Pons (tissue), 1 donor: ENCODE data around the gene MDFIC.
"Not testable (repeated sequence)": the region's sequence is repeated elsewhere in the genome, so short reads cannot be mapped to it uniquely, and the experiment has no call there.

Experiments
- DNase-seq: peaks from one replicate; pipeline ENCODE4 v3.0.0-alpha.2; 2016; ENCODE audit warnings: low spot score

MDFIC gene, protein sequence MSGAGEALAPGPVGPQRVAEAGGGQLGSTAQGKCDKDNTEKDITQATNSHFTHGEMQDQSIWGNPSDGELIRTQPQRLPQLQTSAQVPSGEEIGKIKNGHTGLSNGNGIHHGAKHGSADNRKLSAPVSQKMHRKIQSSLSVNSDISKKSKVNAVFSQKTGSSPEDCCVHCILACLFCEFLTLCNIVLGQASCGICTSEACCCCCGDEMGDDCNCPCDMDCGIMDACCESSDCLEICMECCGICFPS

DNA sequence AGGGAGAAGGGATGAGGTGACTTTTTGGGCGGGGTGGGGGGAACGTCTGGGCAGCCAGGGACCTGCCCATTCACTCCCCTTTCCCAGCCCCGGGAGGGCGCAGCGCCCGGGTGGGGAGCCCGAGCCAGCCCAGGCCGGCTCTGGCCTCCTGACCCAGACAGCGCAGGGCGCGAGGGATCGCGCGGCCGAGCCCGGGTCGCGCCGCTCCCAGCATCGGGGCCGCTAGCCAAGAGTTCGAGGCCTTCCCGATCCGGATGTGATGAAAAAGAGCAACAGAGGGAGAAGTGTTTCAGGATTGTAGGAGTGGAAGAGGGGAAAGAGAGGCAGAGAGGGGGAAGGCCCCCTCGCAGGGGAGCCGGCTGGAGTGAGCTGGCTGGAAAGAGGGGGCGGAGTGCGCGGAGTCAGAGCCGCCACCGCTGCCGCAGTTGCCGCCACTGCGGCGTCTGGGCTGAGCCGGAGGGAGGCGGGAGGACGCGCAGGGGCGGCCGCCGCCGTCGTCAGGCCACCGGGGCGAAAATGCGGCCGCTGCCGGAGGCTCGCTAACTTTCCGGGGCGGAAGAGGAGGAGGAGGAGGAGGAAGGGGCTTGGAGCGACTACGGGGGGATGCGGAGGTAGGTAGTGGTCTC is at the start of gene MDFIC:
MDFIC (plus strand) TSS at position 69 of the 626 bp plus-strand sequence. CDS start 940 bp downstream, outside the sequence.
- no peak for DNase-seq

DNA sequence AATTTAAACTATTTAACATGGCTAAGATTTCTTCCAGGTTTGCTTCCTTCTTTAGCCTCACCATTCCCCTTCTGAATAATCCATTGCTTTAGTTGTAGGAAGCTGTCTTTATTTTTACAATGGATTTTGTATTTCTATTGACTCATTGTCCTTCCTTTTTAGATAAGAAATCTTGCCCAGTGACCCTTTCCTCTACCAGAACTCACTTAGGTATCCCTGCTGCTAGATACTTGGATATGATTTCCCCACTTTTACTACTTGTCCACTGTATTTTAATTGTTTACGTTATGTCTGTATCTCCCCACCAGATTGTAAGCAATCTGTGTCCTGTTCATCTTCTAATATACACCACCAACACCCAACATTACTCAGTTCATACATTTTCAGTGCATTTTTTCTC is 47.7 kb upstream of the MDFIC start:
- no peak for DNase-seq

DNA sequence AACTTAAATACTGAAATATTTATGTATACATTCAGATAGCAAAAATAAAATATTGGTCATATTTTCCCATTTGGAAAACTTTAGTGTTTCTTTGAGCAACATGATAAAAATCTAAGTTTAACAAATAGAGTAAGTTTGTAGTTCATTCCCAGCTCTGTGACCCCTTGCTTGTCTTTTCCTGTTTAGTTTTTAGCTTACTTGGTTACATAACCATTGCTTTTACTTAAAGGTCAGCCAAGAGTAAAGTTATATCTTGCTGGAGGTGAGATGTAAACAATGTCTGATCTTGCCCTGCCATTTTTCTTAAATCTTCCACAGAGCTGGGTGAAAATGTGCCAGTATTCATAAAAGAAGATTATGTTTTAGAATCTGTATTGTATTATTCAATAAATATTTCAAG is 46.7 kb upstream of the MDFIC start:
- no peak for DNase-seq

DNA sequence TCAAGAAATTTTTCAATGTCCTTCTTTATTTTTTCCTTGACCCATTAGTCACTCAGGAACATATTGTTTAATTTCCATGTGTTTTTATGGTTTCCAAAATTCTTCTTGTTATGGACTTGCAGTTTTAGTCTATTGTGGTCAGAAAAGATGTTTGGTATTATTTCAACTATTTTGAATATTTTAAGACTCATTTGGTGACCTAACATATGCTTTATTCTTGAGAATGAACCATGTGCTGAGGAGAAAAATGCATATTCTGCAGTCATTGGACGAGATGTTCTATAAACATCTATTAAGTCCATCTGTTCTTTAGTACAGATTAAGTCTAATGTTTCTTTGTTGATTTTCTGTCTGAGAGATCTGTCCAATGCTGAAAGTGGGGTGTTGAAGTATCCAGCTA is 42.3 kb upstream of the MDFIC start:
- no peak for DNase-seq

DNA sequence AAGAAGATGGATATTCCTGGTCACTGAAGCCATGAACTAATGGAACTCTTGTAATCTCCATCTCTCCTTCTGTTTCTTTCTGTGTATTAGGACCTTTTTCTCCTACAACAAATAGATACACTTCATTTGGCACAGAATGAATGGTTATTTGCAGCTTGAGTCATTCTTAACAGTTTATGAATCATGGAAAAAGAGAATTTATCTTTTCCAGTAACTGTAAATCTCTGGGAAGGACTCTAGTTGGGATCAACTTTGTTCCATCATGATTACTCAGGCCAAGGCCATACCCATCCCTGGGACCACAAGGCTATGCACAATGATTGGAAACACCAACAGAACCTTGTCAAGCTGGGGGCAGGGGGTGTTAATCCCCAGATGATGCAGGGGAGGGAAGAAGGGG is 36.1 kb upstream of the MDFIC start:
- no peak for DNase-seq

DNA sequence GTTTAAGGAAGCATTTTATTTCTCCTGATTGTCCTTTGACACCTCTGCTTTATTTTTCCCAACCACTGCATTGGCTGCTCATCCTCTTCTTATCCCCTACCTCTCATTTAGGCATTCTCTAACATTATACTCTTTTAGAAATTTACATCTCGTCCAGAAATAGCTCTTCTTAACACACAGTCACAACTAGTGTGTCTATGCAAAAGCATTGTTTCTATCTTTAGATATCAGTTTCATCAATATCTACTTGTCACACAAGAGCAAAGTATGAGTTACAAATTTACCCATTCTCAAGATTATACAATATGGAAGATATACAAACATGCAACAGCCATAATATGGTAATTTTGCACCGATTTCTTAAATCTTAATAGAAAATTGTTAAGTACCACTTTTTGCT is 35.7 kb upstream of the MDFIC start:
- no peak for DNase-seq

DNA sequence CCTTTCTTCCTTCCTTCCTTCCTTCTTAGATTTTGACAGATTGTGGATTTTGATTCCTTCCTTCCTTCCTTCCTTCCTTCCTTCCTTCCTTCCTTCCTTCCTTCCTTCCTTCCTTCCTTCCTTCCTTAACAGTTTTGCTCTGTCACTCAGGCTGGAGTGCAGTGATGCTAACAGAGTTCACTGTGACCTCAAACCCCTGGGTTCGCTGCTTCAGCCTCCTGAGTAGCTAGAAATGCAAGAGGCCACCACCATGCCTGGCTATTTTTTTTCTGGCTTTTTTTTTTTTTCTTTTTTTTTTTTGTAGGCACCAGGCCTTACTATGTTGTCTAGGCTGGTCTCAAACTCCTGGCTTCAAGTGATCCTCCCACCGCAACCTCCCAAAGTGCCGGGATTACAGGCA is 32.8 kb upstream of the MDFIC start:
- not testable (repeated sequence) for DNase-seq

DNA sequence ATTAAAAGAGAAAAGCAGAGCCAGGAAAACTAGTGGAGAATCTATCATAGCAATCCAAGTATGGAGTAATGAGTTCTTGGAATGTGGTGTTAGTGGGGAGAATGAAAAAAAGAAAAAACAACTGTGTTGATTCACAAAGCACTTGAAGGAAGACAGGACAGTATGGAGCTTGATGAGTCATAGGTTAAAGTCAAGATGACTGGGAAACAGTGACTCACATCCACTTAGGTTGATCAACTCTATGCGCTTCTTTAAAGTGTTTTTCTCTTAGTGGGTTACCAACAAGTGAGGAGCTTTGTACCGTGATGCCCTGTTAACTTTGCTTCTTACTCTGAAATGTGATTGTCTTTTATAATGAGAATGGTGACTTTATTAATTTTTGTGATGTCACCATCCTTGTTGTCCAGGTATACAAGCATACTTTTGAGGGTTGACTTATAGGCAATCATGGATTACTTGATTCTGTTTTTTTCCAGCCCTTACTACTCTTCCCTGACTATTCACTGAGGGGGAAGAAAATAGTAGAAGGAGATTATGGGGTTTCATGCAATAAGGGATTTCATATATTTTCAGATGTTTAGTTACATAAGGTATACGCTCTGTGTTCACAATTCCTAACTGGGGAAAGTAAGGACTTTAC is 32.1 kb upstream of the MDFIC start:
- no peak for DNase-seq

DNA sequence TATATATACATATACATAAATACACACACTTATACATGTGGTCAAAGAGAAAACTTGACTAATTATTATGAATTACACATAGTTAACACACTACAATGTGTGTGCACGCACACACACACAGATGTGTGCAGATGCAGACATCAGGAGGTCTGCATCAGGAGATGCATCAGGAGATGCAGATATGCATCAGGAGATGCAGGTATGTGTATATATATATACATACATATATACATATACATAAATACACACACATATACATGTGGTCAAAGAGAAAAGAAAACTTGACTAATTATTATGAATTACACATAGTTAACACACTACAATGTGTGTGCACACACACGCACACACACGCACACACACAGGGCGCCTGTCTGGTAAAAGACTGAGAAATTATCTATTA is 31.3 kb upstream of the MDFIC start:
- DNase-seq, result no peak

DNA sequence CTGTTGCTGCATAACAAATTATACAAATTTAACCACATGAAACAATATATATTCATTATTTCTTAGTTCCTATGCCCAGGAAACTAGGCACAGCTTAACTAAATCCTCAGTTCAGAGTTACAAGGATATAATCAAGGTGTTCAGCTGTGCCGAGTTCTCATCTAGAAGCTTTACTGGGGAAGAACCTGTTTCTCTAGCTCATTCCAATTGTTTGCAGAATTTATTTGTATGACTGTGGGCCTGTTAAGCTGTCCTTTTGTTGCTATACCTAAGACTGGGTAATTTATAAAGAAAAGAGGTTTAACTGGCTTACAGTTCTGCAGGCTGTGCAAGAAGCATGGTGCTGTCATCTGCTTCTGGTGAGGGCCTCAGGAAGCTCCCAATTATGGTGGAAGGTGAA is 21.8 kb upstream of the MDFIC start:
- DNase-seq, result no peak

DNA sequence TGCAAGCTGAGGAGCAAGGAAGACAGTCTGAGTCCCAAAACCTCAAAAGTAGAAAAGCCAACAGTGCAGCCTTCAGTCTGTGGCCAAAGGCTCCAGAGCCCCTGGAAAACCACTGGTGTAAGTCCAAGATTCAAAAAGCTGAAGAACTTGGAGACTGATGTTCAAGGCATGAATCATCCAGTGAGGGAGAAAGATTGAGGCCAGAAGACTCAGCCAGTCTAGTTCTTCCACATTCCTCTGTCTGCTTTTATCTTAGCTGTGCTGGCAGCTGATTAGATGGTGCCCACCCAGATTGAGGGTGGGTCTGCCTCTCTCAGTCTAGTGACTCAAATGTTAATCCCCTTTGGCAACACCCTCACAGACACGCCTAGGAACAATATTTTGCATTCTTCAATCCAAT is 20.1 kb upstream of the MDFIC start:
- DNase-seq, result no peak

DNA sequence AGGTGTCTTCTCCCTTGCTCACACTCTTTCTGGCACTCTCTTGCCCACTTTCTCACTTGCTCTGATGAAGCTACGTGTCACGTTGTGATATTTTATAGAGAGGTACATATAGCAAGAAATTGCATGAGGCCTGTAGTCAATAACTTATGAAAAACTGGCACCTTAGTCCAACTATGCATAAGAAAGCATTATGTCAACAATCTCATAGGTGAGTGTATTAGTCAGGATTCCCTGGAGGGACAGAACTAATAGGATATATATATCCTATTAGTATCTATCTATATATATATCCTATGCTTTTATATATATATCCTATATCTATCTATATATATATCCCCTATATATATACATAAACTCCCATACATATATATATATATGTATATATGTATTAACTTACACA is 18.8 kb upstream of the MDFIC start:
- no peak for DNase-seq

DNA sequence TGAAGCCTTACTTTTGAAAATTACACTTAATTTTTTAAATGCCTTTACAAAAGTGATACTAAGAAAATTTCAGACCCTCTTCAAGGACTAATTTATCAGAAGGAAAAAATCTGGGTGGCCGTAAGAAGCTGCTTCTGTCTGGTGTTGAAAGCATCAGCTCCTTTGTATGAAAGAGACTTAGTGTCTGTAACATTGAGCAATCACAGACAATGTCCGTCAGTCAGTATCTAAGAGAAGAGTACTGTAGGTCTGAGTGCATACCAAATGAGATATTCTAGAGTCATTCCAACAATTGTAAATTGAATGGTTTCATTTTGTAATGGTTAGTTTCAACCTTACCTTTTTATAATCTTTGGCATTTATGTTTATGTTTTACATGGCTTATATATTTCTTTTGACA is 11.1 kb upstream of the MDFIC start:
- DNase-seq, result no peak

DNA sequence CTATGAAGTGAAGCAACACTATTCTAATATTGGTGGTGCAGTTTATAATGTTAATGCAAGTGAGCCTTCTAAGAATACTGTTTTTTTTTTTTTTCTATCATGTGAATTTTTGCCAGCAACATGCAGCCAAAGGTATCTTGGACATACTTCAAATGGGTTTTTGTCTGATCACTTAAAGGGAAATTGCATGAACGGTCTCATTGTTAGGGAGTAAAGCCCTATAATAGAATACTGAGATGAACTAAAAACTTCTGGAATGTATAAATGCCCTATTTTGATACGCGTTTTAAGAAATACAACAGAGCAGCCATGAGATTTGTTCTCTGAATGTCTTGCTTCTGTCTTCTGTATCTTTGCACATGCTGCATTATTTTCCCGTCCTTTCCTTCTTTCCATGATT is 10.5 kb upstream of the MDFIC start:
- no peak for DNase-seq

DNA sequence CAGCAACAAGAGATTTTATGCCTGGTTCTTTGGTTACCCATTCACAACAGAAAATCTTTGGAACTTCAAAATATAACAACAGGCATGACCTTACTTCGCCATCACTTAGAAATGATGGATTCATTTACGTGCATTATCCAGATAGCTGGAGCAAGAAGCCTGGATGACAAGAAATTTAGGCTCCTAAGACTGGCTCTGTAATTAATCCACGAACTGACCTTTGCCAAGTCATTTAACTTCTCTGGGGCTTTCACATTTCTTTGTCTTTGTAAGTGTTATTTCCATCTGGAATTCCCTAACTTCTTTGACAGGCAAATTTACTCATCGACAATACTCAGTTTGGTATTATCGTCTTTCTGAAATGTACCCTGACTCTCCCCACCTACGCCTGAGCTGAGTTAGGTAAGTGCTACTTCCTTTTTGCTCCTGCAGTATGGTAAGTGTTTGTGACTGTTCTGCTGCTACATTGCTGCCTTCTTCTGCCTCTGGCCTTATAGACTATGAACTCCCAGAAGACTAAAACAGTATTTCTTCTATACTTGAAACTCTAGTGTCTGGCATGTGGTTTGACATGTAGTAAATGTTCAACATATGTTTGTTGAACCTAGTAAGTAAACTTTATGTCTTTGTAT is 5.5 kb upstream of the MDFIC start:
- DNase-seq, result no peak

DNA sequence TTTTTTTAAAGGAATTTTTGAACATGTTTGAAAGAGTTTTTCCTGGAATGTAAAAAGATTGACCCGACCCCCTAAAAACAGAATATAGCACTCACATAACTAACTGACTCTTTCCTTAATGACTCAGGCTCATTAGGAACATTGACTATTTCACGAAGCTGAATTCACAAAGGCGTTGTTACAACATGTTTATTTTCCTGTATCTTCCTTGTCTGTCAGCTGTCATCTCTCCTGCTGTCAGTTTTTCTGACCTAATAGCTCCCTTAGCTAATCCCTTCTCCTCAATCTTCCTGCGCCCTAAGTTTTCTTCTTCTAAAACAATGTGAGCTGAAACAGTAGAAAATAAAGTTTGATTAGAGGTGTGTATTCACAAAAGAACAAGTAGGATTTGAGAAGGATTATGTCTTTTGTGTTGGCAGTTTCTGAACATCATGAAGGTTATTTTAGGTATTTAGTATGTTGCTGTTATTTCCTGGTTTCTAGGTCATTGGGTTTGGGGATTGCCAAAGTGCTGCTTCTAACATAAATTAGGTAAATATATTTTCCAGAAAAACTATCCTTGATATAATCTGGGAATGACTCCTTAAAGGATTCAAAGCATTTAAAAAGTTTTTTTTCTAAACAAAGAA is 4.6 kb upstream of the MDFIC start:
- no peak for DNase-seq

DNA sequence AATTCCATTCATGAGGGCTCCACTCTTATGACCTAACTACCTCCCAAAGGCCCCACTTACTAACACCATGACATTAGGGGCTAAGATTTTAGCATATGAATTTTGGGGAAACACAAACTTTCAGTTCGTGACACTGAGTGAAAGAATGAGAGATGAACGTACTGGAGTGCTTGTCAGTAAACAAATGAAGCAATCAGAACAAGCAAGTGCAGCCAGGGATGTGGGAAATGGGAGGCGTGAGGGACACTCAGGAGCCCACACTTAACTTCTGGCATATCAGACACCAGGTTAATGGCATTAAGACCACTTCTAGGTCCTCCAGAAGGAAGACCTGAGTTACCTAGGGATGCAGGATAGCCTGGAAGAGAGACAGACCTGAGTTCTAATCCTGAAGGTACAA is 2.3 kb upstream of the MDFIC start:
- no peak for DNase-seq

DNA sequence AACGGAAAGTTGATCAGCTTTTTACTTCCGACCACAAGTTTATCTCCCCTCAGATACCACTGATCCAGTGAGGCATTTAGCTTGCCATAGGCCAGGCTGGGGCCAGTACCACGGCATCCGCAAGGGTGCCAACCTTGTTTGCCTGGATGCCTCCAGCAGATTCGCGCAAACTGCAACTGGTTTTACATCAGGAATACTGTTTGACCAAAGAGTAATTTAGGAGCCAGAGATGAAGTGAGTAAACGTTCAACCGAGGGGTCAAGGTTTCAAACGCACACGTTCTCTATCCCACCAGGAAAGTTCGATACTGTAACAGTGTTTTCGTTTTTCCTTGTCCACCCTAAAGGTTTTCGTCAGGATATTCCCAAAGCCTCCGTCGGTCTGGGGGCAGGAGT is 266 bp upstream of the MDFIC start:
- DNase-seq, result no peak

DNA sequence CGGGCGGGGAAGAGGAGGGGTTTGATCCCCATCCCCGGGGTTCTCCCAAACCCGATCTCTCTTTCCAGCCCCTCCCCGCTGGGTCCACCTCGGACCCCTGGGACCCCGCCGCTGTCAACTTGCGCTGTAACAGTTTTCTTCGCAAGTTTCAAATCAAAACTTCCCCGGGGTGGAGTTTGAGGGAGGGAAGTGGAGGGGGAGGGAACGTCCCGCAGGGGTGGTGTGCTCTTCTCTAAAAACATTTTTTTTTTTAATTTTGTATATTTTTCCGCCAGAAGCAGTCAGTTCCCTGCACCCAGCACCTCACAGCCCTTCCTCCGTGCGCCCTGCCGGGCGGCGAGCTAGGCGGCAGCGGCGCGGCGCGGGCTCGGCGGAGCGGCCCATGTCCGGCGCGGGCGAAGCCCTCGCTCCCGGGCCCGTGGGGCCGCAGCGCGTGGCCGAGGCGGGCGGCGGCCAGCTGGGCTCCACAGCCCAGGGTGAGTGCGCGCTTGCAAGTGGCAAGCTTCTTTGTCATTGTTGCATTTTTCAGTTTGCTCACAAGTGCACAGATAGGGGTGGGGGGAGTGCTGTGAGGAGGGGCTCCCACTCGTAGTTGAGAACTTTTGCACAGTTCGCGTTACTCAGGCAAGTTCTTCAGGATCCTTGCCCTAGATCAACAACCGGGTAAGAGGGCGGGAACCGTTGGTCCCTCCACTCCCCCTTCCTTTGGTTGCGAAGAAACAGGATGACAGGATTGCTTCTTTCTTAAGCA is 933 bp downstream of the MDFIC start:
- no peak for DNase-seq

DNA sequence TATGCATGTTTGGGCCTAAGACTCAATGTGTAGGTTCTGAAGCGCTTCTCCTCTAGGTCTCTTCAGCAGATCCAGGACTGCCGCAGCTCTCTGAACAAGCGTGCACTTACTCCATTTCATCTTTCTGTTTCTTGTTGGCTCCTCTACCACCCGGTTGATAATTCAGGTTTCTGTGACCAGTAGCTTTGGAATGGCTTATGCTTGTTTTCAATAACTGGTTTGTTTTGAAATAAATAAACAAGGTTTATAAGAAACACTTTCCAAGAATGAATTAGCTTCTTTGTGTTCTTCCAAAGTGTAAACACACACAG is 1.5 kb downstream of the MDFIC start:
- no peak for DNase-seq

DNA sequence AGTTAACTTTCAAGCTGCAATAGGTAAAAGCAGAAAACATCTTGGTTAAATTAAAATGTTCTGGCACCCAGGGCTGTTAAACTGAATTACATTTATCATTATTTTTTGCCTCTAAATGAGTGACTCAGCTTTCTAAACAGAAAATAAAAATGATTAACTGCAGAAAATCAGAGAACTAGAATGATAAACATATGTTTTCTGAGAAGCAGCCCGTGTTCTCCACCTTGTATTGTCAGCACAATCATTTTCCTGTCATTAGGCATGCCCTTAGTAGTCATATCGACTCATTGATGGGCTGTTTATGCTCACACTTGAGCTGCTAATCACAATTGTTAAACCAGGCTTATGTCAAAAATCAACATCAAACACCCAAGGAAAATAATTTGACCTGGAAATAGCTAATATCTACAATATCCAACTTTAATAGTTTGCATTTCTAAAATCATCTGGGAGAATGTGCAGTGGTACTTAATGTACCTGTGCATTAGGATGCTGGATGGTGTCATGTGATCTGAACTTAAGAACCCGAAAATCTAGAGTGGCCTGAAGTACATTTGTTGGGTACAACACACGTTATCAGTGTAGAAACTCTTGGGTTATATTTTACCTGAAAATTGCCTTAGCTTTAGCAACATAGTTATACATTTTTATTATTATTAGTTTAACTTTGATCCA is 2.3 kb downstream of the MDFIC start:
- no peak for DNase-seq

DNA sequence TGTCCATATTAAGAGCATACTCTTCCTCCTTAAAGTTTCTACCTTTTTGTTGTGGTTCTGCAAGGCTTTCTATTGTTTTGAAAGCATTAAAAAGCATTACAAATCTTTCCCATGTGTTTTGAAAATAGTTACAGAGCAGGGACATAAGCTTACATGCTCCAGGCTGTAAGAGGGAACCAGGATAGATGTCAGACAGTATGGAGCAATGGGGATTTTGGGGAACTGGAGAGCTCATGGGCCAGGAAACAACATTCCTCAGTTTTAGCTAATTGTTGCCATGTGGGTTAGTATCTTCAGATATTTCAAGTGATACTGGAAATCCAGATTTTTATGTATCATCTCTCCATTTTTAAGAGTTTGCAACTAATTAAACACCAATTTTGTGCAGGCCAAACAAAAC is 3.5 kb downstream of the MDFIC start:
- DNase-seq, result no peak
